Hepatocyte (in vitro differentiated cells): ENCODE results near the gene ZDHHC5.

ENCODE experiments used
- EZH2 ChIP-seq: fragments of 200-600 bp; sonication (generic); IDR thresholded peaks from 2 replicates; pipeline ENCODE4 v1.6.1; 2016; ENCODE audit warnings: antibody characterized with exemption, mild to moderate bottlenecking, borderline replicate concordance
- EZH2phosphoT487 ChIP-seq: fragments of 200-600 bp; sonication (generic); IDR thresholded peaks from one replicate; pipeline ENCODE4 v1.6.1; 2018; ENCODE audit warnings: antibody characterized with exemption, mild to moderate bottlenecking, low read depth, moderate library complexity; ENCODE audit not compliant: unreplicated experiment, severe bottlenecking
- TF ChIP-seq, protein P1 (sequence below): fragments of 200-600 bp; sonication (generic); IDR thresholded peaks from 2 replicates; pipeline ENCODE4 v1.5.1; 2016; ENCODE audit warnings: antibody characterized with exemption, mild to moderate bottlenecking; ENCODE audit not compliant: poor library complexity

DNA sequence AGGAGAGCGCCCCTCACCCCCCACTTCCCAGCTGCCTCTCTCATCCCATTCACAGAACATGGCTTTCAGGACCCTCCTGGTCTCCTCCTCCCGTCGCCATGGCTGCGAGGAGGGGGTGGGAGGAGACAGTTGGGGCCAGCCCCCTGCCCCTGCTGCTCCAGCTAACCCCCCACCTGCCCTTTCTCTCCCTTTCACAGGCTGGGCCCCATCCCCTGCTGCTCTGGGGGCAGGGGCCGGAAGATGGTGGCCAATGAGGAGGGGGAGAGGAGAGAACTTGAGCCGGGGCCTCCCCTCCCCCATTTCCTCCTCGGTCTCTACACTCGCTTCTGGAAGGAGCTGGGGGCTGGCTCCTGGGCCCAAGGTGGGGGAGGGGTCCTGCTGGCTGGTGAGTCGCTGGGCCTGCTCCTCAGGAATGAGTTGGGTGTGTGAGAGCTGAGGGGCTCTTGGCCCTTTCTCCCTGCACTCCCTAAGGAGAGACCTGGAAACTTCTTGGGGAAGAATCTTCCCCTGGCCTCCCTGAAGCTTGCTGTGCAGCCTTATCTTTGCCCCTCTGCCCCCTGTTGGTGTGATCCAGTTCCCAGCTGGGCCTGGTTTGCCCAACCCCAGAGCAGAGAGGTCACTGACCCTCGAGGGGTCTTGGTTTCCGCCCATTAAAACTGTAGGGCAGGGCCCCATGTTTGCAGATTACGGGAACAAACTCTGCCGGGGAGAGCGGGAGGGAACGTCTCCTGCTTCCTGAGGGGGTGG is 28.4 kb upstream of the ZDHHC5 start:
- TF ChIP-seq, protein P1, sequence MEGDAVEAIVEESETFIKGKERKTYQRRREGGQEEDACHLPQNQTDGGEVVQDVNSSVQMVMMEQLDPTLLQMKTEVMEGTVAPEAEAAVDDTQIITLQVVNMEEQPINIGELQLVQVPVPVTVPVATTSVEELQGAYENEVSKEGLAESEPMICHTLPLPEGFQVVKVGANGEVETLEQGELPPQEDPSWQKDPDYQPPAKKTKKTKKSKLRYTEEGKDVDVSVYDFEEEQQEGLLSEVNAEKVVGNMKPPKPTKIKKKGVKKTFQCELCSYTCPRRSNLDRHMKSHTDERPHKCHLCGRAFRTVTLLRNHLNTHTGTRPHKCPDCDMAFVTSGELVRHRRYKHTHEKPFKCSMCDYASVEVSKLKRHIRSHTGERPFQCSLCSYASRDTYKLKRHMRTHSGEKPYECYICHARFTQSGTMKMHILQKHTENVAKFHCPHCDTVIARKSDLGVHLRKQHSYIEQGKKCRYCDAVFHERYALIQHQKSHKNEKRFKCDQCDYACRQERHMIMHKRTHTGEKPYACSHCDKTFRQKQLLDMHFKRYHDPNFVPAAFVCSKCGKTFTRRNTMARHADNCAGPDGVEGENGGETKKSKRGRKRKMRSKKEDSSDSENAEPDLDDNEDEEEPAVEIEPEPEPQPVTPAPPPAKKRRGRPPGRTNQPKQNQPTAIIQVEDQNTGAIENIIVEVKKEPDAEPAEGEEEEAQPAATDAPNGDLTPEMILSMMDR: peak; percentile 22
- no peak for TF ChIP-seq EZH2
- no peak for TF ChIP-seq EZH2phosphoT487
